DMS53 treated with DMSO at 0.1 percent for 48 hours (cell line): ENCODE results near the gene RSL24D1.
"Not testable (repeated sequence)": the region's sequence is repeated elsewhere in the genome, so short reads cannot be mapped to it uniquely, and the experiment has no call there.

ENCODE experiments used
- DNase-seq: peaks from one replicate; lab custom pipeline; 2025; ENCODE audit not compliant: unreplicated experiment; lab: John Stamatoyannopoulos, UW

Gene RSL24D1

GRCh38 chr15:55218056-55218455, 21.3 kb upstream of the RSL24D1 start:
- DNase-seq: no peak

- no peak for DNase-seq
Measured at GRCh38 chr15:55204464-55204863, 7.7 kb upstream of the RSL24D1 start.

DNA sequence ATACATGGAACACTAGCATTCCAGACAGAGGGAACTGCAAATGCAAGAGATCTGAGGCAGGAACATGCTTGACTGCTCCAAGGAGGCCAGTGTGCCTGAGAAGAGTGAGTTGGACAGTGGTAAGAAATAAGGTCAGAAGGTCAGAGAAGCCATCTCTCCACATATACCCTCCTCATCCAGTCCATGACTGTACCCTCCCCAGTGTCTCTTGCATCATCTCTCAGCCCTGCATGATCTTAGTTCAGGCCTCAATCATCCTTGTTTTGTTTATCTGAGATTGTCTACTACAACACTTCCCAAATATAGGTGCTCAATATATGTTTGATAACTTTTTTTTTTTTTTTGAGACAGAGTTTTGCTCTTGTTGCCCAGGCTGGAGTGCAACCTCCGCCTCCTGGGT, 5.5 kb upstream of the RSL24D1 start:
- no peak for DNase-seq

DNA sequence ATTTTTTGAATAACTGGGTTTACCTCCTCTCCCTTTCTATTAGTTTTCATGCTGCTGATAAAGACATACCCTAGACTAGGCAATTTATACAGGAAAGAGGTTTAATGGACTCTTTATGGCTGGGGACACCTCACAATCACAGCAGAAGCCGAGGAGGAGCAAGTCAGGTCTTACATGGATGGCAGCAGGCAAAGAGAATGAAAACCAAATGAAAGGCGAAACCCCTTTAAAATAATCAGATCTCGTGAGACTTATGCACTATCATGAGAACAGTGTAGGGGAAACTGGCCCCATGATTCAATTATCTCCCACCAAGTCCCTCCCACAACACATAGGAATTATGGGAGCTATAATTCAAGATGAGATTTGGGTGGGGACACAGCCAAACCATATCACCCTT, 2.0 kb upstream of the RSL24D1 start:
- no peak for DNase-seq

- no peak for DNase-seq
Measured at GRCh38 chr15:55197719-55198118, 978 bp upstream of the RSL24D1 start.

DNA sequence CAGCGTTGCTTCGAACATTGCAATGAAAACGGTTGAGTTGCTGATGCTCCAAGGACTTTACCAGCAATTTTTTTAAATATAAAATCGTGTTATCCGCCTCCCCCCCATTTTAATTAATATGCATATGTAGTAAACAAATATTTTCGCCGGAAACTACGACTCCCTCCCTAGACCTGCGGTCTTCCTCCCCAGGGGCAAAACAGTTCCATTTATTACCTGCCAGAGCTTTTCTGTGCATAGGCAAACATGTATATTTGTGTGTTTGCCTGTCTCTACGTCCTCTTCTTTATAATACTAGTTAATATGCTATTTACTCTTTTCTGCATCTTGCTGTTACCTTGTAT, 593 bp upstream of the RSL24D1 start:
- DNase-seq: peak; percentile 25

DNA sequence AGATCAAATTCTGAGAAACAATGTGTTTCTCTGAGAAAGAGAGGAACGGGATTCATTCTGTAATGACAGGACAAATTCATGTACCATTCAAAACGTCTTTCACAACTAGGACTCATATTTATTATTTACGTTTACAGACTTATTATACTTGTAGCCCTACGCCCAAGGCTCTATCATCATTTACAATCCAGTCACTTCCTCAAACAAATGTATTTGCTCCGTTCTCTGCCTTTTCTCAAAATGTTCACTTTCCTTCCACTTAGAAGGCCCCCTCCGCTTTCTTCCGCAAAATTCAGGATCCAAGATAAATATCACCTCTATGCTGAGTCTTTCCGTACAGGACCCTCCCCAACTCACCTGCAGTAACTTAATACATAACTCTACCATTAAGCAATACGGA, 745 bp downstream of the RSL24D1 start:
- DNase-seq: no peak

- no peak for DNase-seq
Measured at GRCh38 chr15:55194256-55194655, 2.5 kb downstream of the RSL24D1 start.

DNA sequence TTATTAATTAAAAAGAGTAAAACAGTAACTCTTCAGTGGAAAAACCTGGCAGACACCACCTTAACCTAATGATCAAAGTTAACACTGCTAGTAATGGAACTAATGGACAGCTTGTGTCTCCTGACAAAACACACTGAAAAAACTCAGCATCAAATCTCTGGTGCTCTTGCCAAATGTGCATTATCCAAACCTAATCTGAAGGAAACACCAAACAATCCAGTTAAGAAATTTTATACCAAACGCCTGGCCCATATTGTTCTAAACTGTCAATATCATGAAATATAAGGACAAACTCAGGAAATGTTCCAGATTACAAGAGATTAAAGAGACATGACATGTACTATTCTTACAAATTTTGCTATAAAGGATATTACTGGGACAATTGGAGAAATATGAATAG, 10.4 kb downstream of the RSL24D1 start:
- no peak for DNase-seq

DNA sequence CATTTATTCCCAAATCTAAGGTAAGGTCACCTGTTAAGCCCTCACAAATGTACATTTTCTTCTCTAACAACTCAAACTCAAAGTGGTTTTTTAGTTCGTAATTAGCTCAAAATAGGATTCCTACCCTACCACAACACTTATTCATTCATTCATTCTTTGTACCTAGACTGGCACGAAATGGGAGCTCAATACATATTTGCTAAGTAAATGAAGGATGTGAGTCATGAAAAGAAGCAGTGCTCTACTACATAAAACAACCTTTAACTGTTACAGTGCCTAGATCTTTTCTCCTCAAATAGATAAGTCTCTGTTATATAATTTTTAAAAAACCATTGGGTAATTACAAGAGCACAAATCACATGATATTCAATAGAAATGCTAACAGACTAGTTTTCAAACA, 13.1 kb downstream of the RSL24D1 start:
- DNase-seq: peak; percentile 18

DNA sequence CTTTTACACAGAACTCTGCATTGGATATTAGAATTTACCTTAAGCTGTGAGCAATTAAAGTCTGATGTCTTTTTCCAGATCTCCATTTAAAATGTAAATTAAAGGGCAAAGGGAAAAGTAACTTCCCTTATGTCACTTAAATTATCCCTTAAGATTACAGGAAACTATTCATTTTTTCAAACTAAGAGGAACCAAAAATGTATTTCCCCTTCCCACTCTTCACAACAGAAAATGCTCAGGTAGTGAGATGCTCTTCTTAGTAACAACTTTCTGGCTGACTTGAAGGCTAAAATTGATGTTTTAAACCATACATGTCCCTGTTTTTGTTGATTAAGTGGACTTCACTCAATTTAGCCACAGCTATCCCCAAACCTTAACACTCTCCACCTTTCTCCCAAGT, 17.6 kb downstream of the RSL24D1 start:
- no peak for DNase-seq

DNA sequence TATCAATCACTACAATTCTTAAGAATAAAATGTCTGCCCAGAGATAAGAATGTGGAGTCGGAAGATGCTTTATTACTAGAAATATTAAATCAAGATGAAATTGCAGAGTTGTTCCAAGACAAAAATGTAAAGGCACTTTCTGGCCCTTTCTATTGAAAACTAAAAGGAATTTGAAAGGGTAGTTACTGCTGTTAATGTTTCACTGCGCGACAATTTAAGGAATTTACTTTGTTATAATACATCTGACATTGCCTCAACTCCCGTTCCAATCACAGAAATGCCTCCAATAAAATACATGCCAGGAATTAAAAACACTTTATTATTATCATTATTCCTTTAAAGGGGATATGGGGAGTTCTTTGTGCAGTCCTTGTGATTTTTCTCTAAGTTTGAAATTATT, 26.4 kb downstream of the RSL24D1 start:
- DNase-seq: no peak

DNA sequence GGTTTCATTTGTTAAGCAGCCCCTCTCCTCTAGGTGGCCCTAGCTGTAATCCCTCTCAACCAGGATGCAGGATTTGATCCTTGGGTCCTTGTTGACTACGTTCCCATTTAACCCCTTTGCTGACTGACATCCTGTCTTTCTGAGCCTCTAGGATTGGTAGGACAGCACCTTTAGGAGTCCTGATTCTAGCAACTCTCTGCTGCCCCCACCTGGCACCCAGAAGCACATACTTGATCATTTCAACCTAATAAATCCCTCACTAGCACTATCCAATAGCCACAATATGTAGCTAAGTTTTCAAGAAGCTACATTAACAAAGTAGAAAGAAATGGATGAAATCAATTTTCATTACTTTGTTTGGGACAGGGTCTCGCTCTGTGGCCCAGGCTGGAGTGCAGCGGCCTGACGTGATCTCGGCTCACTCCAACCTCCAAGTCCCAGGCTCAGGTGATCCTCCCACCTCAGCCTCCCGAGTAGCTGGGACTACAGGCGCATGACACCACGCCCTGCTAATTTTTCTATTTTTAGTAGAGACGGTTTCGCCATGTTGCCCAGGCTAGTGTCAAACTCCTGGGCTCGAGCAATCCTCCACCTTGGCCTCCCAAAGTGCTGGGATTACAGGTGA, 28.3 kb downstream of the RSL24D1 start:
- DNase-seq: peak; percentile 75

- DNase-seq: no peak
Measured at GRCh38 chr15:55164284-55164683, 32.5 kb downstream of the RSL24D1 start.

GRCh38 chr15:55151631-55152030, 45.1 kb downstream of the RSL24D1 start:
- peak; percentile 54 for DNase-seq

DNA sequence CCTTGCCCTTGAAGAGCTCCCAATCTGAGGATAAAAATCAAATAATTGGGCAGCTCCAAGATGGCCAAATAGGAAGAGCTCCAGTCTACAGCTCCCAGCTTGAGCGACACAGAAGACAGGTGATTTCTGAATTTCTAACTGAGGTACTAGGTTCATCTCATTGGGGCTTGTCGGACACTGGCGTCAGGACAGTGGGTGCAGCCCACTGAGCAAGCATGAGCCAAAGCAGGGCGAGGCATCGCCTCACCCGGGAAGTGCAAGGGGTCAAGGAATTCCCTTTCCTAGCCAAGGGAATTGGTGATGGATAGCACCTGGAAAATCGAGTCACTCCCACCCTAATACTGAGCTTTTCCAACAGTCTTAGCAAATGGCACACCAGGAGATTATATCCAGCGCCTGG, 53.6 kb downstream of the RSL24D1 start:
- DNase-seq: not testable (repeated sequence)

DNA sequence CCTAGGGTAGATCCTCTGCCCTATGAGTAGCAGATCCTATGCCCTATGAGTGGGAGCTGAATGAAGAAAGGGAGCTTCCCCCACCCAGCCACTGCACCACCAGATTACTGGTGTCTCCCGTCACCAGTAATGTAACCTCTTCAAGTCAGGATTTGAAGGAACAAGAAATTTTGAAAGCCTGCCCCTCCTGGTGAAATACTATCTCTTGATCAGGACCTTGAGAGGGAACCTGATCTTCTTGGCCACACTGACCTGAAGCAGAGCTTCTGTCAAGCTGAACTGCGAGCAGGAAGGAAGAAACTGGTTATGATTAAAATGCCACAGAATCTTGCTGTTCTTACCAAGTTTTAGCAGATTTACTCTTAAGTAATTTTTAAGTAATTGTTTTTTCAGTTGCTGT, 62.8 kb downstream of the RSL24D1 start:
- DNase-seq: no peak

DNA sequence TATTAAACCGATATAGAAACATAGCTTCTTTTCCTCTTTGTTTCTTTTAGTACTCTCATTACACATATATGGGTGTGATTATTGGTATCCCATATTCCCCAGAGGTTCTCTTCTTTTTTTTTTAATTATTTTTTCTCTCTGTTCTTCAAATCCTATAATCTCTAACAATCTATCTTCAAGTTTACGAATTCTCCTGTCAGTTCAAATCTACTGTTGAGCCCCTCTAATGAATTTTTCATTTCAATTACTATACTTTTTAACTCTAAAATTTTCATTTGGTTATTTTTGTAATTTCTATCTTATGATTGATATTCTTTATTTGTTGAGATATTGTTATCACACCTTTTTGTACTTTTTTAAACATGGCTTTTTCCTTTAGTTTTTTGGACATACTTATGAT, 64.1 kb downstream of the RSL24D1 start:
- DNase-seq: no peak
